GM19395 (cell line): Measurements from ENCODE around the gene TBCD.

Source experiments
- ATAC-seq: cut with Tn5 transposase; IDR thresholded peaks from one replicate; pipeline ENCODE4 v1.9.1; 2021; ENCODE audit warnings: mild to moderate bottlenecking, moderate library complexity; ENCODE audit not compliant: unreplicated experiment

Gene TBCD

DNA sequence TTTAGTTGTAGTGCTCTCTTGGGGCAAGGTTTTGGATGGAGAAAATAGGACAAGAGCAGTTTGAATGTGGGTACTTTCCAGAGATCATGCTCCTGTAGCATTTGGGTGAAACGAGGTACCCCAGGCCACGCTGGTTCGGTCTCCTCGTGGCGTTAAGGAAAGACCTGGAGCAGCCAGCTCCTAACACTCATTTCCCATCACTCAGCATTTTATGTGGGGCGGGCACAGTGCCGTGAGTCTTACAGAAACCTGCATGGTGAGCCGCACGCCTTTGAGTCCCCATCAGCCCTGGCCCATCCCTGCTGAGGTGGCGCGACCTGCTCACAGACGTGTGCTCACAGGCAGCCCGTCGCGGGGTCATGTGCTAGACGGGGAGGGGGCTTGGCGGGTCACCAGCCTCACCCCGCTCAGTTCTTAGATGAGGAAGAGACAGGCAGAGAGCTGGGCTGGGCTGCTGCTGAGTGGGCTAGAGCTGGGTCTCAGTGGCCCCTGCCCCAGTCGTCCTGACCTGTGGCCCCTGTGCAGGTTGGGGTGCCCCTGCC lies 37.3 kb downstream of the TBCD start:
- ATAC-seq = no peak

DNA sequence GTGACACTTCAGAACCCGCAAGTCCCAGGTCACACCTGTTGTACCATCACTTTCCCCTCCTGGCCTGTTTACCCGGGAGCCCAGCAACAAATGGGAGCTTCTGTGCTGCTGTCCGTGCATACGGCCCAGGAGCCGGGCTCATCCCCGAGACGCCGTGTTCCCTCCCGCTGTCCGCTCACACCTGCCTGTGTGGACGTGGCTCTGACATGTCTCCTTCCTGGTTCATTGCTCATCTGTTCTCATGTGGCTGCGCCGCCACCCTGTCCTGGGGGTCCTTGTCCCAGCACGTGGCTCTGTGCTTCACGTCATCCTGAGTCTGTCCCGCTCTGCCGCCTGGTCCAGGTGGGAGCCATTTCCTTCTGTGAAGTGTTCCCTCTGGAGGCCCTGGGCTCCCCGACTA lies 37.9 kb downstream of the TBCD start:
- no peak for ATAC-seq

GRCh38 chr17:82790391-82790790 lies 38.5 kb downstream of the TBCD start:
- no peak for ATAC-seq

DNA sequence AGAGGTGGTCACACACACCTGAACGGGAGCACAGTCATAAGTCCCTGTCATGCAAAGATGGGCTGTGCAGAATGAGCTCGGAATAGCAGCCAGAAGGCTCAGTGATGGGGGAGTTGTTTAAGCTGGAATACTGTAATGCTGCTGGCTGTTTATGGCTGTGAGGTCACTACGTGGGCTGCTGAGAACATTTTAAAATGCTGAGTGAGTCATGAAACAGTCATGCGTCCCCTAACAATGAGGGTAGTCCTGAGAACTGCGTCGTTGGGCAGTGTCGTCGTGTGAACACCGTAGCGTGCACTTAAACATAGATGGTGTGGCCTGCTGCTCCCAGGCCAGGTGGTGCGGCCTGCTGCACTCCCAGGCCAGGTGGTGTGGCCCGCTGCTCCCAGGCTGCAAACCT lies 39.7 kb downstream of the TBCD start:
- ATAC-seq = no peak

DNA sequence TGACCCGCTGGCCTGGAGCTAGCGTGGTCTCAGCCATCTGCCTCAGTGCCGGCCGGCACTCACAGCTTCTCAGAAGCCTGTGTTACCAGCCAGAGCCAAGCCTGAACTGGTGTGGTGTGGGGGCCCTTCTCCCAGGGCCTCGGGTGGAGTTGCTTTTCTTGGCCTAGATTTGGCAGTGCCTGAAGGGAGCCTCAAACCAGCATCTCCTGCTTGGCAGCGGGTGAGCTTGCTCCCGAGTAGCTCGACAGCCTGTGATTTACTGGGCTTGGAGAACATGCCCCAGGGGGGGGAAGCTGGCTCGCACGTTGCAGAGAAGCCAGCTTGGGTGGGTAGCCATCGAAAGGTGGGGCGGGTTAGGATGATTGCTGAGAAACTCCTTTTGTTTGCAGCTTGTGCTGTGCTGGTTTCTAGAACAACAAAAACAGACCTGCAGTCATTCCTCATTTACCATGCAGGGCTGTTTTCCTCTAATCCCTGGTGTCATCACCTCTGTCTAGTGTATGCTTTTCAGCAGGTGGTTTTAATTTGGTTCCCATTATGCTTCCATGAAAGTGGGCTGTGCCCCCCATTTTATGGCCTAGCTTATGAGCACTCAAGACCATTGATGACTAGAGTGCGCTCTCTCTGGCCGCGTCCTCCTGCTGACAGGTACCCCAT lies 42.2 kb downstream of the TBCD start:
- ATAC-seq = no peak

- no peak for ATAC-seq
These were observed 43.1 kb downstream of the TBCD start for GRCh38 chr17:82794781-82795482.

- no peak for ATAC-seq
These were observed 43.8 kb downstream of the TBCD start for GRCh38 chr17:82795615-82796014.

GRCh38 chr17:82797061-82797460 lies 45.2 kb downstream of the TBCD start:
- no peak for ATAC-seq

DNA sequence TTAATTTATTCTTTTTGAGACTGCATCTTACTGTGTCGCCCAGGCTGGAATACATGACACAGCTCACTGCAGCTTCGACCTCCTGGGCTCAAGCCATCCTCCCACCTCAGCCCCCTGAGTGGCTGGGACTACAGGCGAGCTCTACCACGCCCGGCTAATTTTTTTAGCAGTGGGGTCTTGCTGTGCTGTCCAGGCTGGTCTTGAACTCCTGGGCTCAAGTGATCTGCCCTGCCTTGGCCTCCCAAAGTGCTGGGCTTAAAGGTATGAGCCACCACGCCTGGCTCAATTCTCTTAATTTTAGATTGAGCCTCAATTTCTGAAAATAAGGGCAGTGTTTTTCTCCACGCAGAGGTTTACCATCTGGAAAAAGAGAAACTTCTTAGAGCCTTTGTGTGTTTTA lies 46.9 kb downstream of the TBCD start:
- ATAC-seq = no peak

GRCh38 chr17:82799591-82799990 lies 47.7 kb downstream of the TBCD start:
- no peak for ATAC-seq

DNA sequence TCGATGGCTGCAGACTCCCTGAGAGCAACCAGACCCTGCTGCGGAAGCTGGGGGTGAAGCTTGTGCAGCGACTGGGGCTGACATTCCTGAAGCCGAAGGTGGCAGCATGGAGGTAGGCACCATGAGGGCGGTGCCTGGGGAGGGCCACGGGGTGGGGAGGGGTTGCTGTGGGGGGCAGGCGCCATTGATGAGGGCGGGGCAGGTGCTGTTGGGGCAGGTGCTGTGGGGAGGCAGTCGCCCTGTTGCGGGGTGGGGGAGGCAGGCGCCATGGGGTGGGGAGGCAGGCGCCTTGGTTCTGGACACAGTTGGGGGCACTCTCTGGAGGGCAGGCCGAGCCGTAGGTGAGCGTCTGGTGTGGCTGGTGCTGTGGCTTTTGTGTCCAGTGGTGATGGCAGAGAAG lies 49.0 kb downstream of the TBCD start:
- no peak for ATAC-seq

DNA sequence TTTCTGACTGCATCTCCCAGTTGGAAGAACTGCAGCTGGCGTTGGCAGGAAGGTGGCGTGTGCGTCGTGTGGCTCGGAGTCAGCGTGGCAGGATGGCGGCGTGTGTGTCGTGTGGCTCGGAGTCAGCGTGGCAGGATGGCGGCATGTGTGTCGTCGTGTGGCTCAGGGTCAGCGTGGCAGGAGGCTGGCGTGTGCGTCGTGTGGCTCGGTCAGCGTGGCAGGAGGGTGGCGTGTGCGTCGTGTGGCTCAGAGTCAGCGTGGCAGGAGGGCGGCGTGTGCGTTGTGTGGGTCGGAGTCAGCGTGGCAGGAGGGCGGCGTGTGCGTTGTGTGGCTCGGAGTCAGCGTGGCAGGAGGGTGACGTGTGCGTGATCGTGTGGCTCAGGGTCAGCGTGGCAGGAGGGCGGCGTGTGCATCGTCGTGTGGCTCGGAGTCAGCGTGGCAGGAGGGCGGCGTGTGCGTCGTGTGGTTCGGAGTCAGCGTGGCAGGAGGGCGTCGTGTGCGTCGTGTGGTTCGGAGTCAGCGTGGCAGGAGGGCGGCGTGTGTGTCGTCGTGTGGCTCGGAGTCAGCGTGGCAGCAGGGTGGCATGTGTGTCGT lies 49.6 kb downstream of the TBCD start:
- no peak for ATAC-seq

- ATAC-seq = no peak
These were observed 50.4 kb downstream of the TBCD start for GRCh38 chr17:82802075-82802780.

GRCh38 chr17:82803185-82803584 lies 51.3 kb downstream of the TBCD start:
- ATAC-seq = no peak

DNA sequence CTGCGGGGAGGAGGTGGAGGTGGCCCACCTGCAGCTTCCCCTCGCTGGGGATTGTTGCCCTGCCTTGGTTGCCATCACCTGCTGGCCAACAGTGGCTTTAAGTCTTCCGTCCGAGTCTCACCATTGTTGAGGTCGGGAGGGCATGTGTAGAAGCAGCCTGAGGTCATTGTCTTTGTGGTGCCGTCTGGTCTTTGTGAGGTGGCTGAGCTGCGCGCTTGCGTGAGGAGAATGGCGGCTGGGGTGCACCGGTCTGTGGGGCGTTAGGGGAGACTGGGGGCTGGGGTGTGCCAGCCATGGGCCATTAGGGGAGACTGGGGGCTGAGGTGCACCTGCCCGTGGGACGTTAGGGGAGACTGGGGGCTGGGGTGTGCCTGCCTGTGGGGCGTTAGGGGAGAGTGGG lies 51.7 kb downstream of the TBCD start:
- ATAC-seq = no peak

- ATAC-seq = no peak
These were observed 52.8 kb downstream of the TBCD start for GRCh38 chr17:82804442-82805191.

GRCh38 chr17:82805254-82805653 lies 53.4 kb downstream of the TBCD start:
- no peak for ATAC-seq

GRCh38 chr17:82805823-82806222 lies 54.0 kb downstream of the TBCD start:
- ATAC-seq = no peak

- no peak for ATAC-seq
These were observed 54.8 kb downstream of the TBCD start for GRCh38 chr17:82806645-82807044.

- ATAC-seq = no peak
These were observed 55.2 kb downstream of the TBCD start for GRCh38 chr17:82807101-82807500.

GRCh38 chr17:82807562-82807961 lies 55.7 kb downstream of the TBCD start:
- ATAC-seq = no peak
